Activated naive CD4-positive, alpha-beta T cell (primary cell): ENCODE data around the gene FIBCD1.

Source experiments
- DNase-seq, 4 experiments: peaks; one replicate each; lab custom pipeline; 2025; lab: John Stamatoyannopoulos, UW

FIBCD1 gene

GRCh38 chr9:130878295-130878694 is 60.8 kb downstream of the FIBCD1 start:
- DNase-seq = no peak

GRCh38 chr9:130877300-130877699 is 61.7 kb downstream of the FIBCD1 start:
- DNase-seq = no peak

- no peak for DNase-seq
Measured at GRCh38 chr9:130874783-130875182, 64.3 kb downstream of the FIBCD1 start.

GRCh38 chr9:130873966-130874365 is 65.1 kb downstream of the FIBCD1 start:
- no peak for DNase-seq

GRCh38 chr9:130872912-130873503 is 66.0 kb downstream of the FIBCD1 start:
- no peak for DNase-seq

GRCh38 chr9:130872508-130872907 is 66.5 kb downstream of the FIBCD1 start:
- no peak for DNase-seq

- DNase-seq = no peak
Measured at GRCh38 chr9:130872093-130872492, 67.0 kb downstream of the FIBCD1 start.

GRCh38 chr9:130871395-130872062 is 67.5 kb downstream of the FIBCD1 start:
- no peak for DNase-seq

- DNase-seq = no peak
Measured at GRCh38 chr9:130870491-130871381, 68.3 kb downstream of the FIBCD1 start.

GRCh38 chr9:130869250-130869649 is 69.8 kb downstream of the FIBCD1 start:
- no peak for DNase-seq

- no peak for DNase-seq
Measured at GRCh38 chr9:130868230-130868629, 70.8 kb downstream of the FIBCD1 start.

GRCh38 chr9:130867556-130867955 is 71.5 kb downstream of the FIBCD1 start:
- DNase-seq = no peak

GRCh38 chr9:130866474-130866965 is 72.5 kb downstream of the FIBCD1 start:
- DNase-seq = peak in 2 of 4 experiments; percentile 4 to 29

GRCh38 chr9:130865921-130866320 is 73.1 kb downstream of the FIBCD1 start:
- no peak for DNase-seq

GRCh38 chr9:130864541-130864940 is 74.5 kb downstream of the FIBCD1 start:
- no peak for DNase-seq

GRCh38 chr9:130862747-130863146 is 76.3 kb downstream of the FIBCD1 start:
- DNase-seq = no peak

GRCh38 chr9:130862217-130862616 is 76.8 kb downstream of the FIBCD1 start:
- DNase-seq = no peak

- no peak for DNase-seq
Measured at GRCh38 chr9:130861372-130862180, 77.5 kb downstream of the FIBCD1 start.

- no peak for DNase-seq
Measured at GRCh38 chr9:130860458-130861316, 78.4 kb downstream of the FIBCD1 start.

- no peak for DNase-seq
Measured at GRCh38 chr9:130858739-130859705, 80.0 kb downstream of the FIBCD1 start.
